COR-L47 (cell line): ENCODE results near the gene GHRL.

ENCODE experiments used
- DNase-seq: peaks from one replicate; lab custom pipeline; 2025; lab: John Stamatoyannopoulos, UW

The GHRL gene

GRCh38 chr3:10292505-10293419 lies at the start of gene GHRL:
Gene GHRL (minus strand): TSS chr3:10292947. CDS start chr3:10290180, 2,767 bp downstream.
- no peak for DNase-seq

DNA sequence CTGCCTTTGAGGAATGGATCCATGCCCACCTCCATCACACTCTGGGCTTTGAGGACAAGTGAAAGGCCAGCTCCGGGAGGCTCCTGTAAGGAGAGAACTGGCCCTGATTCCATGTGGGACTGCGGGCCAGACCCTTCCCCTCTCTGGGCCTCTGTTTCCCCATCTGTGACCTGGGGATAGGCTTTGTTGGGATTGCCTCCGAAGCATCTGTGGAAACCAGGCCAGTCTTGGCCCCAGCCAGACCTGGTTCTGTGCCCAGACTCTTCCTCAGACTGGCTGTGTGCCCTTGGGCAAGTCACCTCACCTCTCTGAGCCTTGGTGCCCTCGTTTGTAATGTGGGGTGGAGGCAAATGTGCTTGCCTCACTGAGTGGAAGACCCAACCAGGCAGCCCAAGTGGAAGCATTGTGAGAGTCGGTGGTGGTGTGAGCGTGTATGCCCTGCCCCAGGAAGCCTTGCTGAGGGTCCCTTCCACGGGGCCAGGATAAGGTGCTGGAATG lies 49.2 kb upstream of the GHRL start:
- DNase-seq: no peak

DNA sequence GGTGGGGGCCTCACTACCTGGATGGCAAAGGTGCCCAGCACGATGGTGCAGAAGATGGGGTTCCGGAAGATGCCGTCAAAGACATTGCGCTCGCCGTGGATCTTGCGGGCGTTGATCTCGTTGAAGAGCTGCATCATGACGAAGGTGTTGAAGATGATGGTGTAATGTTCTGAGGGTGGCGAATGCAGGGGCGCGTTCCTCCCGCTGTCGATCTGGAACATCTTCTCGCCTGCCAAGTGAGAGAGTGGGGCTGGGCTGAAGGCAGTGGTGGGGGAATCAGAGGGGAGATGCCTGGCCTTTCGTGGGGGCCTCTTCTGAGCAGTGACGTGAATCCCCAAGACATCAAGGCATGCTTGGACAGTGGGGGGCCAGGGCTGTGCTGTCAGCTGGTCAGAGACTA lies 47.7 kb upstream of the GHRL start:
- DNase-seq: no peak

DNA sequence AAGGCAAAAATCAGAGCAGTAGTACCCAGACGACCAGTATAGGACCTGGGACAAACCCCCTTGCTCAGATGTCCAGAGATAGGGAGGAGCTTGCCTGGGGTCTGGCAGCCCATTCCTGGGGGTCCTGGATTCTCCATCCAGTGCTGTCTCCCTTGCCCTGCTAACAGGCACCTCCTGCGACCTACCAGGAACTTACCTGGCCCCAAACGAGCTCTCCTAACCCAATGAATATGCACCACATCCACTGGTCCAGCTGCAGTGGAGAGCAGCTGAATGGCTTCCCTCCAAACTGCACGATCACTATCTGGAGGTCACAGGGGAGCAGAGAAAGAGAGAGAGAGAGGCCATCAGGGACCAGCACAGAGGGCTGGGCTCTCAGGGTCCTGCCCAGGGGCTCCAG lies 47.3 kb upstream of the GHRL start:
- DNase-seq: no peak

GRCh38 chr3:10339376-10339955 lies 46.7 kb upstream of the GHRL start:
- no peak for DNase-seq

DNA sequence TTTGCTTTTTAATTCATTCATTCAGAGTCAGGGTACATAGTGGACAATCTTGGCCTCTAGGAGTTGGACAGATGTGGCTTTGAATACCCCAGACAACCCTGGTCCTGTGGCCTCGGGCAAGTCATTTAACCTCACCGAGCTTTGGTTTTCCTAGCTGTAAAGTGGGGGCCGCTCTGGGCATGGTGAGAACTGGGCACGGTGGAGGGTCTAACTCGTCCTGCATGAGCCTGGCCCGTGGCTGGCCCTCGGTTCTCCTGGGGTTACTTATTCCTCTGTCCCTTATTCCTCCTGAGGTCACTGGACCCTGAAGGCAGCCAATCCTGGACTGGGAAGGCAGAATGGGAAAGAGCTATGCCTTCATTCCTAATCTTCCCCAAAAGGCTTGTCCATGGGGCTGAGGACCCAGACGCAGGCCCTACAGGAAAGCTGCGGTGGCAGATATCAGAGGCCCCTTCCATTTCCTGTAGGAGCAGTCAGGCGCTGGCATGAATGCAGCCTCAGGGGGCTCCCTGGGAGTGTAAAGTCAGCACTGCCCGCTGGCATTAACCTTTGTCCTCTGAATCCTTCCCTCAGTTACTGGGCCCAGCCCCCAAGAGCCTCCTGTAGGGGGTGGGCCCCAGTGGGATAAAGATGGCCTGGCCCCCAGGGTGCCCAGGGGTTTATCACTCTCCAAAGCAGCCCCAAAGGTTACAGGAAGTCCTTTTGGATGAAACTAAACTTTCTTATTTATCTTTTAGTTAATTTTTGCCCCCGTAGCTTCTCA lies 46.0 kb upstream of the GHRL start:
- DNase-seq: no peak

- DNase-seq: no peak
Measured at GRCh38 chr3:10338164-10338470, 45.4 kb upstream of the GHRL start.

- DNase-seq: no peak
Measured at GRCh38 chr3:10337323-10338163, 44.8 kb upstream of the GHRL start.

DNA sequence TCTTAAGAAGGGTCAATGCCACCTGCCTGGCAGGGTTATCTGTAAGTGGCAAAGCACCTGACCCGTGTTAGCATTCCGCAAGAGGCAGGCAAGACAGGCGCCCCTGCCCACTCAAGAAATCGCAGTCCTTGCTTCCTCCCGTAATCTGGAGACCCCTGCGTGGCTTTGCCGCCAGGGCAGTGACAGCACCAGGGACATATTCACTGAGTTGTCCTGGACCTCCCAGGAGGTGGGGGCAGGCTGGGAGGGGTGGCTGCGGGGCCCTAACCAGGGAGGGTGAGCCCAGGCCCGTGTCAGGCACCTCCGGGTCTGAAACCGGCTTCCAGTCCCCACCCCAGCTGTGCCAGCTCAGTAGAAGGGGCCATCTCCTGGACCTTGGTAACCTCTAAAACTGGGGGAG lies 44.0 kb upstream of the GHRL start:
- no peak for DNase-seq

DNA sequence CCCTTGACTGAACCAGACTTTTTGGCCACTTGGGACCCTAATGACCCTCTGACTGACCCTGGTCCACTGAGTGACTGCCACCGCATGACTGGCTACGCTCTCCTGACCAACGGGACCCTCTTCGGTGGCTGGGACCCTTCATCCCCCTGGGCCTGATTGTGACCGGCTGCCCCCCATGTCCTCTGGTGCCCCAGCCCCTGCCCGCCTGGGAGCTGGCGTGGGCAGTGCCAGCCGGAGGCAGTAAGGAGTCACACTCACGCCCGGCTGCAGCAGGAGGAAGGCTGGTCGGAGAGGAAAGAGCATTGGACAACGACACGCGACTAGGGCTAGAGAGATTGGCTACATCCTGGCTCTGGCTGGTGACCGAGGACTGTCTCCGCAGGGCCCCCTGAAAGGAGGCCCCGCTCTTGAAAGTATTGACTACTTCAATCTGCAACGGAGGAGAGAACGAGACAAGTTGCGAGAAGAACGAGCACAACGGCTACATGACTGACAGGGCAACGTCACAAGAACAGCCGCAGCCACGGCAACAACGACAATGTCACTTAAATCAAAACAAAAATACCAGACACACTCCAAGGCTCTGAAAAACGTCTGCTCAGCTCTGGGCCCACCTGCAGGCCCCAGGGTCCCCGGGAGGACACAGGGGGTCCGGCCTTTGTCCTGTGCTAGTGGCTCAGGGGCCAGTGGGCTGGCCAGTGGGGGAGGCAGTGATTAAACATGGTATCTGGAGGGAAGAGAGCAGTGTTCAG lies 43.3 kb upstream of the GHRL start:
- no peak for DNase-seq

- no peak for DNase-seq
Measured at GRCh38 chr3:10335190-10335738, 42.5 kb upstream of the GHRL start.

DNA sequence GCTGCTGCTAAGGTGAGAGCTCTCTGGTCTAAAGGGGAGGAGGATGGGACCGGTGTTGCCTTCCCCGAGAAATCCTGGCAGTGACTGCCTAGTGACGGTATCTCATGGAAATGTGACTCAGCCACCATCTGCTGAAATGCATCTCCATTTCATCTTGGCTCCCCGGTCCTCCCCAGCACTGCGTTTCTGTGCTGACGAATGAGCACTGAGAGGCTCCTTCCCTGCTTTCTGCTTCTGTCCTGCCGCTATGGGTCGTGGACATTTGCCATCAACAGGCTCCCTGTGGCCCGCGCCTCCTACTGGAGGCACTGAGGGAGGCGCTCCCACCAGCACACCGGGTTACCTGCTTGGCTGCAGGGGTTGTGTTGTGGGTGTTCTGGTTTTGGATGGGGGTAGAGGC lies 41.7 kb upstream of the GHRL start:
- DNase-seq: no peak

DNA sequence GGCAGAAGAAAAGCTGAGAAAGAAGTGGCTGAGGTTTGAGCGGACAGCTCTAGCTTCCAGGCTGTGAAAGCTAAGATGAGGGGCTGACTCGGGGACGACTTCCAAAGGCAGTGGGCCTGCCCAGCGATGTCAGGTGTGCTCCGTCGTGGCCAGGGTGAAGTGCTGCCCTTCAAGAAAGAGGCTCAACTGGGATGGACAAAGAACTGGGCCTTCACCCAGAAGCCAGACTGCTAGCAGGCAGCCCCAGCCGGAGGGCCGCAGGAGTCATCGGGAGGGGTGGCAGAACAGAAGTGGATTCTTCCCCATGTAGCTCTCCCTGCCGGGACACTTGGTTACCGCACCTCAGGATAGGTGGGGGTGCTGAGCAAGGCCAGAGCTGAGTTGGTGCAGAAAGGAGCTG lies 41.3 kb upstream of the GHRL start:
- no peak for DNase-seq

GRCh38 chr3:10333349-10333650 lies 40.6 kb upstream of the GHRL start:
- DNase-seq: no peak

DNA sequence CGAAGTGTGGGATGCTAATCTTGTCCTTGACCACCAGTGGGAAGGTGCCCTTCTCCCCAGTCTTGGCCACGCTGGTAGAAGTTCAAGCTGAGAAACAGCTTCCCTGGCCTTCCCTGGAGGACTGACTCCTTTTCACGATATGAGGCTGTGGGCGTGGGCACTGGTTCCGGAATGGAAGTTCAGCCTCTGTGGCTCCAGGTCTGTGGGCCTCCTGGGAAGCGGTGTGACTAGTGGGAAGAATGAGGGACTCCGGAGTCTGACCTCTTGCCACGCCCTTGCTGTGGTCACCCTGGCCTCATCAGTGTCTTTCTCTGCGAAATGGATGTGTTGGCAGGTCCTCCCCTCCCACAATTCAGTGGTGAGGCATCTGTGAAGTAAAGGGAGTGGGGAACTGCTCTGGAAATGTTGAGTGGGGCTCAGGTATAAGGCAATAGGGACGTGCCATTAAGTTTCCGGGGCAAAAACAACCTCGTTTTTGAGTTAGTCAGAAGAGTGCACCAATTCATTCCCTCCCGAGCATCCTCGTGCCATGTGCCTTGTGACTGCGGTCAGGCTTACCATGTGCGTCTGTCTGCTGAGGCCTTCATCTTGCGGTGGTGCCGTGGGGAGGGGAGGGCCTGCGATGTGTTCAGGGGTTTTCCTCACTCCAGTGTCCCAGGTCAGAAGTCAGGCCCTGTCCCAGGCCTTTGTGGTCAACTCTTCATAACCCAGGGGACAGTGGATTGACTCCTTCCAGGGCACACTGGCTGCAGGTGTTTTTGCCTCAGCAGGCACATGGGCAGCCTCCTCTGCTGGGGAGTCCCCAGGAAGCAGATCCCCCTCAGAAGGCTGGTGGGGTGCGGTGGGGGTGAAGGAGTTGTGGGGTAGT lies 40.0 kb upstream of the GHRL start:
- no peak for DNase-seq

- no peak for DNase-seq
Measured at GRCh38 chr3:10331320-10331719, 38.6 kb upstream of the GHRL start.

- DNase-seq: no peak
Measured at GRCh38 chr3:10330319-10330718, 37.6 kb upstream of the GHRL start.

- no peak for DNase-seq
Measured at GRCh38 chr3:10329495-10330015, 36.8 kb upstream of the GHRL start.

GRCh38 chr3:10328460-10329071 lies 35.8 kb upstream of the GHRL start:
- DNase-seq: no peak
